Keratinocyte (primary cell): ENCODE results near the gene ZNF254.

ENCODE experiments used
- CTCF ChIP-seq, 3 experiments: IDR thresholded peaks in 1 of 3; conservative IDR thresholded peaks in 1 of 3; optimal IDR thresholded peaks in 1 of 3; 2 replicates in 2 of 3; 3 replicates in 1 of 3; pipeline versions ENCODE3 to v1.5.1; 2011; ENCODE audit warnings: low read length in 3 of 3, mild to moderate bottlenecking in 3 of 3, moderate library complexity in 2 of 3, control low read depth in 1 of 3, inconsistent platforms in 1 of 3; ENCODE audit not compliant: insufficient read depth in 2 of 3; ENCODE audit errors: extremely low read depth in 1 of 3
- EZH2 ChIP-seq: IDR thresholded peaks from one replicate; pipeline ENCODE4 v1.6.1; 2012; ENCODE audit warnings: inconsistent platforms, mild to moderate bottlenecking, low read length, moderate library complexity

DNA sequence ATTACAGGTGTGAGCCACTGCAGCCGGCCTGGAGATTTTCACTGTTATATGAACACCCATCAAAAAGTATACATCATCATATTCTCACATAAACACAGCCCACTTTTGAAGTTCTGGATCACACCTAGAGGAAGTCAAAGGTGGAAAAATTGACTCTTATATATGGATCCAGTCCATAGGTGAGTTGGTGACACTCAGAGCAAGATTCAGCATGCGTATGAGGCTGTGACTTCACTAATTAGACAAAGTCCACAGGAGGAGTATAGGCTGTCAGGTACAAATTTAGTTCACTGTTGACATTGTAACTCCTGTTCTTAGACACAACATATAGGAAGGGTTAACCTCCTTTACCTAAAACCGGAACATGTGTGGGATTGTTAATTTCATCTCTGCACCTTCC lies 31.4 kb upstream of the ZNF254 start:
- TF ChIP-seq CTCF (optimal IDR thresholded peaks at IDR 0.05 in 1 of 3, IDR thresholded peaks at IDR 0.05 in 1 of 3, conservative IDR thresholded peaks at IDR 0.05 in 1 of 3; ENCODE audit: extremely low read depth in 1 of 3, insufficient read depth in 2 of 3, low read length in 3 of 3) (no peak), EZH2 (no peak)
